Muscle layer of duodenum (tissue), 2 donors: ENCODE results near the gene MGMT.

Source experiments
- H3K27ac ChIP-seq: one replicate; pipeline ENCODE4 v1.7.0; 2013; ENCODE audit warnings: mild to moderate bottlenecking, low read length
- H3K27me3 ChIP-seq: one replicate; pipeline ENCODE4 v1.7.0; 2013; ENCODE audit warnings: low read depth, mild to moderate bottlenecking, control low read depth, low read length
- H3K36me3 ChIP-seq, 2 donors: one replicate each; pipeline ENCODE4 v1.7.0; 2013; ENCODE audit warnings: low read length in 2 of 2, control low read depth in 1 of 2, mild to moderate bottlenecking in 1 of 2; ENCODE audit not compliant: insufficient read depth in 2 of 2, control insufficient read depth in 1 of 2
- H3K4me1 ChIP-seq, 2 donors: one replicate each; pipeline ENCODE4 v1.7.0; 2013; ENCODE audit warnings: low read length in 2 of 2, mild to moderate bottlenecking in 2 of 2, control low read depth in 1 of 2, moderate library complexity in 1 of 2; ENCODE audit not compliant: insufficient read depth in 2 of 2, control insufficient read depth in 1 of 2
- H3K4me3 ChIP-seq, 2 donors: one replicate each; pipeline ENCODE4 v1.7.0; 2013; ENCODE audit warnings: low read length in 2 of 2, low read depth in 1 of 2, mild to moderate bottlenecking in 1 of 2
- H3K9me3 ChIP-seq, 2 donors: one replicate each; pipeline ENCODE4 v1.7.0; 2013; ENCODE audit warnings: low read length in 2 of 2, control low read depth in 1 of 2, mild to moderate bottlenecking in 1 of 2; ENCODE audit not compliant: control insufficient read depth in 1 of 2
- donor health status: healthy.

MGMT gene

DNA sequence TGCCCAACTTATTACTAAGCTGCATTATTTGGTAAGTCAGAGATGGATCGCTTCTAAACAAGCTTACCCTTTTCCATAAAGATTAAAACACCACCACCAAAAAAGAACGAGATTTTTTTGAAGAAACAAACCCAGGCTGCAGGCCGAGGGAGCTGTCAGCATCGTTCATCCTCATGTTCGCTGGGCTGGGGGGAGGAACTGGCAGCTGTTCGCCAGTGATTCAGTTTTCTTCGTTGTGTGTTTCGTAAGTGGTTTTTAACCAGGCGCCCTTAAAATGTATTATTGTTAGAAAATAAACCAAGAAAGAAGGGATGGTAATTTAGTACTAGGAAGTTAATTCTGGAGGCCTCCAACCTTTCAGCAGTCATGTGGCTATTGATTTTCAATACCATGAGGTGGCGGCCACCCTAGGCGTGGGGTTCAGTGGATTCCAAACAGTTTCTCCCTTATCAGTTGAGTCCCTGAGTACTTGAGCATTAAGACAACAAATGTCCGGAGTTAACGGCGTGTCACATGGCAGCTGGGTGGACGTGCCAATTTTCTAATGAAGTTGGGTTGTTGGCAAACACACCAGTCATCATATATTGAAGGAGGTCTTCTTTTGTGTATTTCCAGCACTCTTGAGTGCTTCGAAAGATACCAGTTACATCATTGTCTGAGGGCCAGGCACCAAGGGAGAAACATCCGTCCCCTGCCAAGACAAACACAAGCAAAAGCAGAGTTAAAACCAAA is 323.8 kb downstream of the MGMT start:
- Histone ChIP-seq H3K4me1 (no peaks in the 10 kb centered on the region), H3K4me3 (no peak overlapping the region), H3K9me3 (peaks cover 4 to 28% of the 10 kb centered on the region in 2 donors), H3K27me3 (no peaks in the 10 kb centered on the region), H3K27ac (no peak overlapping the region), H3K36me3 (no peaks in the 10 kb centered on the region)

DNA sequence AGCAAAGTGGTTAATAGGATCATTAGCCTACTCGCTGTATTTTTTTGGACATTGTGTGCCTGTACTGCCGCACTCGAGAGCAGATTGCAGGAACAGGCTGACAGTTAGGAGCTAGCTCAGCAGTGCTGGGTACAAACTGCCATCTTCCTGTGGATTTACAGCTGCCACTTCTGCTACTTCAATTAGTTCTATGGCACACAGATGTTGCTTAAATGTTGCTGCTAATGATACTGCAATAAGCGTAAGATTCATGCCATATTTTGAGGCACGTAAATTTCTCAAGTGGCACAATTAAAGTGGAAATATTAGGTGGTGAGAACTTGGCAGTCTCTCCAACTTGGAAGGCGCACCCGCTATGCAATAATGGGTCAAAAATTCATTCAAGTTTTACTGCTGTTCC is 325.1 kb downstream of the MGMT start:
- Histone ChIP-seq H3K9me3 (peaks cover 4 to 28% of the 10 kb centered on the region in 2 donors), H3K4me1 (no peaks in the 10 kb centered on the region)

DNA sequence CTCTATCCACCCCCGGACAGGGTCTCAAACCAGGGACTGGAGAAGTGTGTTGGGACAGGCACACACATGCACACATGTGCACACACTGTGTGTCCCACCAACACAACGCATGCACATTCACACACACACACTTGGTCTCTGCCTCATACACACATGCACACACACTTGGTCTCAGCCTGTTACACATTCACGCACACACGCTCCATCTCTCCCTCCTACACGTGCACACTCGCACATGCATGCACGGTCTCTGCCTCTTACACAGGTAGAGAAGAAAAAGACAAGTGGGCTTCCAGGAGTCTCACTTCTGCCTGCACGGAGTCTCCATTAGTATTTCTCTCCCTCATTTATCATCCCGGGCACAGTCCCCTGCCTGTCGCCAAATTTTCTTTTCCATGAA is 325.8 kb downstream of the MGMT start:
- Histone ChIP-seq H3K36me3 (no peaks in the 10 kb centered on the region), H3K27ac (no peak overlapping the region), H3K27me3 (no peaks in the 10 kb centered on the region), H3K4me3 (no peak overlapping the region), H3K9me3 (peaks cover 6 to 25% of the 10 kb centered on the region in 2 donors), H3K4me1 (no peaks in the 10 kb centered on the region)

More for the DNA sequence above, 325.1 kb downstream of the MGMT start:
- no peaks in the 10 kb centered on the region for H3K36me3 ChIP-seq
- no peak overlapping the region for H3K4me3 ChIP-seq
- H3K27me3 ChIP-seq: no peaks in the 10 kb centered on the region
- H3K27ac ChIP-seq: no peak overlapping the region

DNA sequence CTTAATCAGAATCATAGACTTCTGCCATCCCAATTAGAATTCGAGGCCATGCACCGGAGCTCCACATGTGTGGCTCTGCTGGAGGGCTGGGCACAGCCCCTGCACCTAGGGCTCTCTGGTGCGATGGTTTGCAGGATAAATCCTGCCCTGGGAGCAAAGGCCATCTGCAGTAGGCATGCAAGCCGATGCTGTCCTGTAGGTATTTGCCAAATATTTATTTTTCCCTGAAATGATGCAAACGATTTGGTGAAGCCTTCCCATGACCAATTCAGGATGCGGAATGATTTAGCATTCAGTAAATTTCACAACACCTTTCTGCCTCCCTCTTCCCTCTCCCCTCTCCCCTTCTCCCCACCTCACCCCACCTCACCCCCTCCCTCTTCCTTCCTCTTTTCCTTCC is 326.4 kb downstream of the MGMT start:
- peaks cover 8 to 30% of the 10 kb centered on the region in 2 donors for H3K9me3 ChIP-seq
- no peaks in the 10 kb centered on the region for H3K4me1 ChIP-seq
- no peaks in the 10 kb centered on the region for H3K36me3 ChIP-seq
- H3K27ac ChIP-seq: no peak overlapping the region
- H3K4me3 ChIP-seq: no peak overlapping the region
- H3K27me3 ChIP-seq: no peaks in the 10 kb centered on the region

- no peaks in the 10 kb centered on the region for H3K27me3 ChIP-seq
- no peak overlapping the region for H3K27ac ChIP-seq
- no peaks in the 10 kb centered on the region for H3K4me1 ChIP-seq
- peaks cover 8 to 34% of the 10 kb centered on the region in 2 donors for H3K9me3 ChIP-seq
- H3K4me3 ChIP-seq: no peak overlapping the region
- H3K36me3 ChIP-seq: no peaks in the 10 kb centered on the region
Observed at GRCh38 chr10:129793996-129794395, 327.0 kb downstream of the MGMT start.

DNA sequence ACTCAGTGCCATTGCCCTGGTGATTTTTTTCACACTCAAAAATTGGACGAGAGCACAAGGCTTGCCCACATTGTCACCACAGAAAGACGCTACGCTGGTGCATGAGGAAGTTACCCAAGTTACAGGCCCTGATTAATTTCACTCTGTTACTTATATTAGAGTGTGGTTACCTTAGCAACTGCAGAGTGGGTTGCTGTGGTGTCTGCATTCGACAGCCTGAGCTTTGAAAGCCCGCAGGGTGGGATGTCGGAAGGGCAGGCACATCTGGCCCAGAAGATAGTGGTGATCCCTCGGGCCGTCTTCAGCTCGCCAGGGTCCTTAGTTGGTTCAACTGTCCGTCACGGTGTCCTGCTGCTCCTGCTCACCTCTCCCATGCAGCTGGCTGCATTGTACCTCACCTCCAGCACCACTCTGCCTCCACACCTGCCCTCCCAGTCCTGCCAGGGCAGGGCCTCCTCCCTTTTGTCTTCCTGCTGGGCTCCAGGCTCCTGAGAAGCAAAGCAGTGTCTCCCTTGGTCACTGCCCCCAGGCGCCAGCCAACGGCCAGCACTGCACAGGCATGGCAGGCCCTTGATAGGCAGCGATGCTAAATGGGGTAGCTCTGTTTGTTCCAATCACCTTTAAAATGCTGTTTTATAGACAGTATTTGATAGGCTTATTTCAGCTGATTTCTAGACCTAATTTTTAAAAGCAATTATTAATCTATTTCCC is 329.8 kb downstream of the MGMT start:
- H3K27ac ChIP-seq: no peak overlapping the region
- H3K27me3 ChIP-seq: no peaks in the 10 kb centered on the region
- no peaks in the 10 kb centered on the region for H3K4me1 ChIP-seq
- no peaks in the 10 kb centered on the region for H3K36me3 ChIP-seq
- H3K4me3 ChIP-seq: no peak overlapping the region
- peaks cover 5 to 28% of the 10 kb centered on the region in 2 donors for H3K9me3 ChIP-seq

DNA sequence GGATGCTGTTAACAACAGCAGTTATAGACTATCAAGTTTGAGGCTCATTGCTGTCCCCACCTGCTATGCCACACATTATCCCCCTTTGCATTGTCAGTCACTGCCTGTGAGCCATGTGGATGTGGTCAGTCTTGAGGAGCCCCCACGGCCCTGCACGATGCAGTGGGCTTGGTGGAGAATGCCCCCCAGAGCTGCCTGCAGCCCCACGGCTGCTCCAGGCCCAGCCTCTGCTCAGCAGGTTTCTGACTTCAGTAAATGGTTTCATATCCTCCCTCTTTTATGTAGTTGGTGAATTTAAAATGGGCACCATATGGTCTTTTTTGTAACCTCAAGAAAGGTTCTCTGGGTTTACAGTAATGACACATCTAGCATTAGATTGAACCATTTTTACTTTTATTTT is 332.9 kb downstream of the MGMT start:
- Histone ChIP-seq H3K4me3 (no peak overlapping the region), H3K4me1 (no peaks in the 10 kb centered on the region), H3K27ac (no peak overlapping the region), H3K9me3 (peaks cover 21 to 30% of the 10 kb centered on the region in 2 donors), H3K27me3 (no peaks in the 10 kb centered on the region), H3K36me3 (no peaks in the 10 kb centered on the region)

DNA sequence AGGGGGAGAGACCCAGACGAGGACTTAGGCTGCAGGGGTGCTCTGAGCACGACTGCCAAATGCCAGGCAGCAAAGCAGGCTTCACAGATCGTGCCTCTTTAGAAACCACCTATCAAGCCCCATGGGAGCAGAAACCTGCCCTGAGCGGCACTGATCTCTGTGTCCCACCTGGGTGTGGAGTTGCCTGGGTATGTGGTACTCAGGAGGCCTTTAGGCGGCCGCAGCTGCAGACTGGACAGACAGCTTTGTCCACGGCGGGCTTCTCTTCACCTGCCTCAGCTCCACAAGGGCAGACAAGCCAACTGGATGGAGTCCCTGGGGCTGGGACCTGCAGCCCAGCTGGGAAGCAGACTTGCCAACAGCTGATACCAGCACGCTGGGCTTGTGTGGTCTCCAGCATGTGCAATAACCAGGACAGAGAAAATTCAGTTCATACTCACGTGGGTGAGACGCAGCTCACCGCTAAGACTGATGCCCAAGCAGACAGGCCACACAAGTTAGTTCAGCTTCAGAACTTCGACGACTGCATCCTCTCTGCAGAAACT is 333.8 kb downstream of the MGMT start:
- Histone ChIP-seq H3K9me3 (peaks cover 22 to 38% of the 10 kb centered on the region in 2 donors), H3K4me3 (no peak overlapping the region)

DNA sequence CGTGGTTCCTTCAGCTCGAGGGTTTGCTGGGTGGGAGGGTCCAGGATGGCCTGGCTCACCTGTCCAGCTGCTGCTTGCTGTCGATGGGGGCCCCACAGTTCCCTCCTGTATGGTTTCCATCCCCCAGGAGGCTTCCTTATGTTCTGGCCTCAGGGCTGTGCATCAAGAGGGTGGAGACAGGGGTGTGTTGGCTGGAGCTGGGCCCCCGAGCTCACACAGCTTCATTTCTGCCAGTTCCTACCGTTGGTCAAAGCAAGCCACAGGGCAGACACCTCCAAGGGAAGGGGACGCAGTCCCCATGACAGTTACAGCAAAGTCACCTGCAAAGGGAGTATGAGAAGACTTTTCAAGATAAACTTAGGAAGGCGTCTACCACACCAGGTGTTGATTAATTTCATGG is 340.2 kb downstream of the MGMT start:
- H3K9me3 ChIP-seq: peaks cover 20 to 28% of the 10 kb centered on the region in 2 donors
- no peaks in the 10 kb centered on the region for H3K27me3 ChIP-seq

More for the DNA sequence above, 333.8 kb downstream of the MGMT start:
- no peaks in the 10 kb centered on the region for H3K27me3 ChIP-seq
- no peaks in the 10 kb centered on the region for H3K4me1 ChIP-seq
- H3K36me3 ChIP-seq: no peaks in the 10 kb centered on the region
- no peak overlapping the region for H3K27ac ChIP-seq

DNA sequence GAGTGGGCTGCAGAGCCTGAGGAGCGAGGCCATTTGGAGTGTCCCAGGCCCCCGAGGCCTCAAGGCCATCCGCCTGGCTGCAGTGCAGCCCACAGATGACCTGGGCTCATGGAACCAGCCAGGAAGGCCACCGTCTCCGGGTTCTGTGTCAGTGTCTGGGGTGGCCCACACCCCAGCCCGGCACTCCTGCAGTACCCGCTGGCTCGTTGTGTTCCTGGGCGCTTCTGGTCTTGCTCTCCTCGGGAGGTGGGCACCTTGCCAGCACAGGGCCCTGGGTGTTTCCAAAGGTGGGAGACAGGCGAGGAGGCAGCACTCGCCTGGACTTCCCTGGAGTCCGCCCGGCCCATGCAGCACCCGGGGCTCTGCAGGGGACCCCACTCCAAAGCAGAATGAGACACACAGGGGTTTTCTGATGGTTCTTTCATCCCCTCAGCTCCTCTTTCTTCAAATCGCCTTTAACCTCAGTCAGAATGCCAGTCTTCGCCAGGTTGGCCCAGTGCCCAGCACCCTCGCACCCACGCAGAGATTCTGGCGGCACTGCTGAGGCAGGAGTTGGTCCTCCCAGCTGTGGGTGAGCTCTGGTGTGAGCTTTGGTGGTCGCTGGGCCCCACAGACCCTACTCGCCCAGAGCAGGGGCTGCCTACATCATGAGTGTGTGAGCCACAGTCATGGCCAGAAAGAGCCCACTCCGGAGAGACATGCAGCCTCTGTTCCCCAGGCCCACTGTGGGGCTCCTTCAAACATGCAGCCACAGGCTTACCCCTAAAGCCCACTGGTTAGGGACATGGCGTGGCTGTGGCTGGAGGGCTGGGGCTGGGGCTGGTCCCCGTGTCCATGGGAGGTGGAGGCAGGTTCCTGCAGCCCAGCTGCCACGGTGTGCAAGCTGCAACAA is 341.3 kb downstream of the MGMT start:
- H3K36me3 ChIP-seq: no peaks in the 10 kb centered on the region
- no peaks in the 10 kb centered on the region for H3K27me3 ChIP-seq
- no peak overlapping the region for H3K4me3 ChIP-seq
- no peak overlapping the region for H3K27ac ChIP-seq
- H3K4me1 ChIP-seq: no peaks in the 10 kb centered on the region
- peaks cover 12 to 23% of the 10 kb centered on the region in 2 donors for H3K9me3 ChIP-seq

More for the DNA sequence above, 340.2 kb downstream of the MGMT start:
- Histone ChIP-seq H3K4me3 (no peak overlapping the region), H3K27ac (no peak overlapping the region), H3K4me1 (no peaks in the 10 kb centered on the region), H3K36me3 (no peaks in the 10 kb centered on the region)

DNA sequence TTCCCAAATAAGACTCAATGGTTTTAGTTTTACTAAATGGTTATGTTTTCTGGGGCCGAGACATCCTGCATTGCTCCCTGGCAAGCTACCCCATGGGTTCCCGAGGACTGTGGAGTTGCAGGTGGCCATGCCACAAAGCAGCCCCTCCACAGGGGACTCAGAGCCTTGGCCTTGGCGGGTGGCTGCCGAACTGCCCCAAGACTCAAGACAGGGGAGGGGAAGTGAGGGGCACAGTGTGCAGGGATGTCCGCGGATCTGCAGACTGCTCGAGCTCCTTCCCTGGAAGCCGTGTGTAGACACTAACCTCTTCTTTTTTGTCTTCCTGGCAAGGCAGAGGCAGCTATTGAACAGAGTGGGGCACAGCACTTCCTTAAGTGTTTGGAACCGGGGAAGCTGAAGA is 342.4 kb downstream of the MGMT start:
- no peak overlapping the region for H3K27ac ChIP-seq
- no peaks in the 10 kb centered on the region for H3K4me1 ChIP-seq
- H3K36me3 ChIP-seq: no peaks in the 10 kb centered on the region
- H3K4me3 ChIP-seq: no peak overlapping the region
- no peaks in the 10 kb centered on the region for H3K27me3 ChIP-seq
- H3K9me3 ChIP-seq: peaks cover 3 to 18% of the 10 kb centered on the region in 2 donors
